Pancreas (tissue), 10 donors: ENCODE measurements around the gene ANO7. TPM values are rescaled to one million over a fixed set of nuclear protein-coding genes. Genes with fewer than 3 reads are reported as not detected.

ENCODE experiments used
- ATAC-seq, 4 donors: fragments of 200-7000 bp; cut with Tn5 transposase; one replicate each; pipeline versions ENCODE4 v1.8.0 to v1.9.1; 2020; ENCODE audit warnings: mild to moderate bottlenecking in 4 of 4, moderate library complexity in 4 of 4
- DNase-seq, 6 donors: peaks; one replicate each; pipeline ENCODE4 v3.0.0-alpha.2; 2020
- FAIRE-seq: peaks from 2 replicates; lab custom pipeline; 2012; peaks lifted over from hg19 to GRCh38; lab: Jason Lieb, UNC
- H3K27ac ChIP-seq, 4 donors: fragments of 200-600 bp; sonication (generic); 1 replicate in 3 of 4; 2 replicates in 1 of 4; pipeline versions ENCODE4 v1.5.0 to v1.8.0; 2020
- H3K27me3 ChIP-seq, 4 donors: fragments of 200-600 bp; one replicate each; pipeline ENCODE4 v1.8.0; 2021
- H3K36me3 ChIP-seq, 3 donors: fragments of 200-600 bp; sonication (generic) in 1 of 3; one replicate each; pipeline versions ENCODE4 v1.5.0 to v1.8.0; 2020 to 2021
- H3K4me1 ChIP-seq, 3 donors: fragments of 200-600 bp; one replicate each; pipeline ENCODE4 v1.8.0; 2021
- H3K4me3 ChIP-seq, 4 donors: fragments of 200-600 bp; sonication (generic) in 2 of 4; one replicate each; pipeline versions ENCODE4 v1.5.0 to v1.8.0; 2020 to 2021
- H3K9me3 ChIP-seq, 4 donors: fragments of 200-600 bp; one replicate each; pipeline ENCODE4 v1.8.0; 2021
- CTCF ChIP-seq, 4 donors: fragments of 200-600 bp; sonication (generic) in 3 of 4; IDR thresholded peaks; one replicate each; pipeline versions ENCODE4 v1.5.0 to v1.8.0; 2021; ENCODE audit warnings: antibody characterized with exemption in 4 of 4
- WGBS, 2 donors: extraction: QIAGEN DNeasy Blood & Tissue Kit; methylation state at CpG; one replicate each; pipeline ENCODE4 v1.1.7; 2013; 5-methylcytosine and 5-hydroxymethylcytosine counted together
- intact Hi-C, 3 donors: fragments of 100-400 bp; cut with DNase I; formaldehyde crosslinking; loops; one replicate each; pipeline versions ENCODE4 v1.11.1 to v1.14.2; 2022
- polyA plus RNA-seq, 2 donors: library from polyadenylated mRNA; stranded (reverse); fragments of 200-250 nt; gene quantifications; one replicate each; pipeline ENCODE4 v1.2.3, GENCODE V29; 2013
- total RNA-seq, 6 donors: library from RNA; stranded (reverse); fragmentation: NEBNext Ultra II Directional in 4 of 6; extraction: Animal tissue kit (Norgen Biotek cat#: 25700) in 4 of 6; gene quantifications; one replicate each; pipeline versions ENCODE4 v1.2.1 to v1.2.4, GENCODE V29; 2021 to 2023
- donor health status: healthy with polysubstance abuse.
- donor health status: DM: no; HTN: no; CAD: no; lungs with moderate emphysema.
- donor health status: DM: no; HTN: no; CAD: no.
- donor health status: control.
- donor health status: control.
- donor health status: Bipolar disorder and iron deficiency.
- donor health status: DM: yes; HTN: yes; CAD: no.
- donor health status: DM: no; HTN: no; CAD: no.
- donor health status: DM: no; HTN: no; CAD: no.
- donor health status: DM: yes; HTN: yes; CAD: no.

Gene ANO7
- total and polyA plus RNA-seq, 8 donors = 0.66 to 1.8 (median 1.1) TPM

GRCh38 chr2:241255542-241256167 is 67.2 kb downstream of the ANO7 start:
- intact Hi-C loops = no loop called here
- no peak for TF ChIP-seq CTCF (IDR thresholded peaks at IDR 0.05)
- Histone ChIP-seq H3K4me1 (peaks cover 7 to 16% (median 11%) of the 10 kb centered on the region in 3 donors), H3K9me3 (no peaks in the 10 kb centered on the region), H3K4me3 (no peak overlapping the region), H3K27ac (peak overlapping the region in 3 of 4 donors; percentile 26 to 58 (median 46)), H3K27me3 (no peaks in the 10 kb centered on the region), H3K36me3 (peaks cover 7 to 80% (median 60%) of the 10 kb centered on the region in 3 donors)
- 42 to 51% methylated on average over 13 of the region's 13 CpGs for WGBS, 2 donors
- no peak for FAIRE-seq
- peak in 3 of 6 donors; percentile 43 to 56 (median 55) for DNase-seq
- ATAC-seq = peak; percentile 38 to 76 (median 53)

- Histone ChIP-seq H3K4me1 (peaks cover 7 to 16% (median 11%) of the 10 kb centered on the region in 3 donors), H3K36me3 (peaks cover 7 to 80% (median 59%) of the 10 kb centered on the region in 3 donors), H3K4me3 (no peak overlapping the region), H3K27me3 (no peaks in the 10 kb centered on the region), H3K9me3 (no peaks in the 10 kb centered on the region), H3K27ac (peak overlapping the region in 2 of 4 donors; percentile 46 to 58)
- ATAC-seq (no peak), FAIRE-seq (no peak), DNase-seq (peak in 1 of 6 donors; percentile 27)
- 72 to 78% methylated on average over 11 of the region's 11 CpGs for WGBS, 2 donors
- TF ChIP-seq CTCF (IDR thresholded peaks at IDR 0.05) = no peak
- intact Hi-C loops = no loop called here
These were observed 67.7 kb downstream of the ANO7 start for GRCh38 chr2:241256168-241256545.

DNA sequence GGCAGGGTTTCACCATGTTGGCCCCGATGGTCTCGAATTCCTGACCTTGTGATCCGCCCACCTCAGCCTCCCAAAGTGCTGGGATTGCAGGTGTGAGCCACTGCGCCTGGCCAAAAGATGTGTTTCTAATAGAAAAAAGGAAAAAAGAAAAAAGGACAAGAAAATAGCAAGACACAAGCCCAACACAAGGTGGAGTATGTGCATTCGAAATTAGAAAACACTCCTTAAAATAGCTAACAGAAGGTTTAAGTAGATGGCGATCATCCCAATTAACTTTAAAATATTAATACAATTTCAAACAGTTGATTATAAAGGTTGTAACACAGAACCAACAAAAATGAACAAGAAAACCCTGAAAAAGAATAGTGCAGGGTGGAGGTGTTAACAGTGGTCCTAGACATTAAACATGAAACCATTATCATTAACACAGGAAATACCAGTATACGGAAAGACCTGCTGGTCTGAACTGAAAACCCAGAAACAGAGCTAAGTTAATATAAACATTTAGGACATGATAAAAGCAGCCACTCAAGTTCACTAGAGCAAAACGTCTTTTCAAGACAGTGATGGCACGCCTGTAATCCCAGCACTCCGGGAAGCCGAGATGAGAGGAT is 69.0 kb downstream of the ANO7 start:
- intact Hi-C loops = no loop called here
- no peak for TF ChIP-seq CTCF (IDR thresholded peaks at IDR 0.05)
- 76 to 77% methylated on average over 11 of the region's 11 CpGs for WGBS, 2 donors
- DNase-seq (peak in 1 of 6 donors; percentile 3), FAIRE-seq (no peak), ATAC-seq (no peak)
- Histone ChIP-seq H3K4me1 (peaks cover 7 to 16% (median 11%) of the 10 kb centered on the region in 3 donors), H3K4me3 (no peak overlapping the region), H3K27ac (no peak overlapping the region), H3K27me3 (no peaks in the 10 kb centered on the region), H3K36me3 (peaks cover 15 to 80% (median 57%) of the 10 kb centered on the region in 3 donors), H3K9me3 (no peaks in the 10 kb centered on the region)

GRCh38 chr2:241258505-241259280 is 70.2 kb downstream of the ANO7 start:
- intact Hi-C loops = no loop called here
- Histone ChIP-seq H3K27me3 (no peaks in the 10 kb centered on the region), H3K36me3 (peaks cover 20 to 80% (median 57%) of the 10 kb centered on the region in 3 donors), H3K9me3 (no peaks in the 10 kb centered on the region), H3K4me3 (no peak overlapping the region), H3K4me1 (peaks cover 7 to 16% (median 11%) of the 10 kb centered on the region in 3 donors), H3K27ac (no peak overlapping the region)
- FAIRE-seq (no peak), ATAC-seq (no peak), DNase-seq (no peak)
- no peak for TF ChIP-seq CTCF (IDR thresholded peaks at IDR 0.05)
- WGBS, 2 donors = 61 to 62% methylated on average over 8 of the region's 8 CpGs
